ENCODE results near the gene ZNF625.

ZNF625 gene

DNA sequence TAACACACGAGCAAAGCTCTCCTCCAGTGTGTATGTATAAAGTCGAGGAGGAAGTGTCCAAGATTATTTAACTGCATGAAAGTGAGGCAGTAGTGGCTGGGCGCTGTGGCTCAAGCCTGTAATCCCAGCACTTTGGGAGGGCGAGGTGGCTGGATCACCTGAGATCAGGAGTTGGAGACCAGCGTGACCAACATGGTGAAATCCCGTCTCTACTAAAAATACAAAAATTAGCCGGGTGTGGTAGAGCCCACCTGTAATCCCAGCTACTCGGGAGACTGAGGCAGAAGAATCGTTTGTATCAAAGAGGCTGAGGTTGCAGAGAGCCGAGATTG lies 15.2 kb downstream of the ZNF625 start:
- no peak for DNase-seq
- TF ChIP-seq, protein P1, sequence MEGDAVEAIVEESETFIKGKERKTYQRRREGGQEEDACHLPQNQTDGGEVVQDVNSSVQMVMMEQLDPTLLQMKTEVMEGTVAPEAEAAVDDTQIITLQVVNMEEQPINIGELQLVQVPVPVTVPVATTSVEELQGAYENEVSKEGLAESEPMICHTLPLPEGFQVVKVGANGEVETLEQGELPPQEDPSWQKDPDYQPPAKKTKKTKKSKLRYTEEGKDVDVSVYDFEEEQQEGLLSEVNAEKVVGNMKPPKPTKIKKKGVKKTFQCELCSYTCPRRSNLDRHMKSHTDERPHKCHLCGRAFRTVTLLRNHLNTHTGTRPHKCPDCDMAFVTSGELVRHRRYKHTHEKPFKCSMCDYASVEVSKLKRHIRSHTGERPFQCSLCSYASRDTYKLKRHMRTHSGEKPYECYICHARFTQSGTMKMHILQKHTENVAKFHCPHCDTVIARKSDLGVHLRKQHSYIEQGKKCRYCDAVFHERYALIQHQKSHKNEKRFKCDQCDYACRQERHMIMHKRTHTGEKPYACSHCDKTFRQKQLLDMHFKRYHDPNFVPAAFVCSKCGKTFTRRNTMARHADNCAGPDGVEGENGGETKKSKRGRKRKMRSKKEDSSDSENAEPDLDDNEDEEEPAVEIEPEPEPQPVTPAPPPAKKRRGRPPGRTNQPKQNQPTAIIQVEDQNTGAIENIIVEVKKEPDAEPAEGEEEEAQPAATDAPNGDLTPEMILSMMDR (IDR thresholded peaks at IDR 0.05; ENCODE audit: low read depth, low read length), result no peak
- Histone ChIP-seq H3K4me1 (peaks cover 7% of the 10 kb centered on the region), H3K9me3 (peaks cover 7% of the 10 kb centered on the region), H3K4me3 (ENCODE audit: low read depth, low read length) (no peak overlapping the region), H3K36me3 (peaks cover 24% of the 10 kb centered on the region), H3K27me3 (no peaks in the 10 kb centered on the region)

DNA sequence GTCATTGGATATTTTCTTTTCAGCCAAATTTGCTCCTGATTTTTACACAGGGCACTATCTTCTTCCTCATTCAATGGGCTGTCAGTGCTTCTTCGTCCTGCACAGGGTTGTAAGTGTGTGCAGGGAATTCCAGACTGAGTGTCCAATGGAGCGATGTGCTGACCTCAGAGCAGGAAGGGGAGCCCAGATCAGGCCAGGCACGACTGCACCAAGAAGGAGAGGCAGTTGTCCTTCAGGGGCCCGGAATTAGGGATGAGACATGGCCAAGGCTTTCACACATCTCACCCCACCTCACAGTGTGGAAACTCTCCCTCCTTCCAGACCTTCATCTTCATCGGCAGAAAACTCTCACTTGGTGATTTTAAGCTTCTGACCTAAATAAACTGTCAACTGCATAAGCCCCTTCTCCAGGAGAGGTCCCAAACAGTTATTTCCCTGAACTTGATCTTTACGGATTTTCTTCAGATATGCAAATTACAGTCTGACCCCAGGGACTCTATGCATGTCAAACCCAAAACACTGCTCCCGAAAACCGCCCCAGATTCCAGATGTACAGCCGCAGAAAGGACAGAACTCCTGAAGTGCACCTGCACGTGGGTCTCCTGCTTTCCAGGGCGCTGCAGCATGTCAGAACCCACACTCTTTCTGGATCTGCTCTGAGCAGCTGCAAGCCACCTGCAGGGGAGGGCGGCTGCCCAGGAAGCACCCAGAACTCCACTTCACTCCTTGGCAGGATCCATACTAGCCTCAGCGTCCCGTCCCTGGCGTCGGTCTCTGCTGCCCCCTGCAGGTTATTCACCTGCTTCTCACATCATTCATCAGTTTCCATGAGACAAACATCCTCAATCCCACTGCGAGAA lies 15.8 kb downstream of the ZNF625 start:
- DNase-seq, result peak; percentile 88
- TF ChIP-seq, protein P1 (IDR thresholded peaks at IDR 0.05; ENCODE audit: low read depth, low read length), result peak; percentile 92
- Histone ChIP-seq H3K9me3 (peaks cover 2% of the 10 kb centered on the region), H3K36me3 (peaks cover 19% of the 10 kb centered on the region), H3K4me3 (ENCODE audit: low read depth, low read length) (peak overlapping the region; percentile 91), H3K27me3 (no peaks in the 10 kb centered on the region), H3K4me1 (peaks cover 7% of the 10 kb centered on the region)

DNA sequence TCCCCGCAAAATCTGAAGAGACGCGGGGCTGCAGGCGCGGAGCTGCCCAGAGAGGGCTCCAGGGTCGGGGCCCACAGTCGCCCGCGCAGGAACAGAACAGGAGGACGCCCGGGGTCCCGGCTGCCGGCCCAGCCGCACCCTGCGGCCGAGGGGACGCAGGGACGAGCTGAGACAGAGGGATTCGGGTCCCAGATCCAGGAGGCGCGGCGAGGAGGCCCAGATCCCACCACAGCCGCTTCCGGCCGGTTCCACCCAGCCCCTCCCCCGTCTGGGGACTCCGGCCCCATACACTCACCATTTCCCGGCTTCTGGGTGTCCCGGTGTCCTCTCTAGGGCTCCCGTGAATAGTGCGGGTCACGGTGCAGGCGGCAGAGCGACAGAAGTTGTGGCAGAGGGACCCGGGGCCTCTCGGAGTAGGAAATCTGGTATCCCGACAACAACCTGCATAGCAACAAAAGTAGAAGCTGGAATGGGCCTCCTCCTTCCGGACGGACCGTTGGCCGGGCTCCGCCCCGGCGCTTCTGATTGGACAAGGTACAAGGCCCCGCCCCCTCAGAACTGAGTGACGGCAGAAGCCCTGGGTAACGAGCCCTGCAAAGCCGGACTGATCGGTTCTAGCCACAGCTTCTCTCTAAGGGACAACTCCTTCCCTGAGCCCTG lies 16.5 kb downstream of the ZNF625 start, which contains the start of gene ZNF20:
ZNF20 (minus strand) TSS at position 466 of the 660 bp plus-strand sequence; CDS start at position 298, 168 bp downstream.
- peaks cover 18% of the 10 kb centered on the region for H3K36me3 ChIP-seq
- peaks cover 7% of the 10 kb centered on the region for H3K4me1 ChIP-seq
- H3K4me3 ChIP-seq (ENCODE audit: low read depth, low read length), result peak within 1 kb of the TSS; percentile 91
- peak; percentile 97 for DNase-seq
- no peaks in the 10 kb centered on the region for H3K27me3 ChIP-seq
- TF ChIP-seq, protein P1 (IDR thresholded peaks at IDR 0.05; ENCODE audit: low read depth, low read length), result no peak
- no peaks in the 10 kb centered on the region; the same call in 1 of the 2 replicates for H3K9me3 ChIP-seq

DNA sequence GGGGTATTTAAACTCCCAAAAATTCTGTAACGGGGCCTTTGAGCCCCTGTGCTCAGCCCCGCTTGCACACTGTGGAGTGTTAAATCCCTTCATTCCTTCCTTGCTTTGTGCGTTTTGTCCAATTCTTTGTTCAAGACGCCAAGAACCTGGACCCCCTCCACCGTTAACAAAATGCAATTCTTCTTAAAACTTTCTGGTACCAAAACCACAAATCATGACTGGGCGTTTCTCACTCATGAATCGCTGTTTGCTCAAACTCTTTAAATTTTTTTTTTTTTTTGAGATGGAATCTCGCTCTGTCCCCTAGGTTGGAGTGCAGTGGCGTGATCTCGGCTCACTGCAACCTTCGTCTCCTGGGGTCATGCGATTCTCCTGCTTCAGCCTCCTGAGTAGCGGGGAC lies 17.3 kb downstream of the ZNF625 start:
- Histone ChIP-seq H3K27me3 (no peaks in the 10 kb centered on the region), H3K9me3 (no peaks in the 10 kb centered on the region; the same call in 1 of the 2 replicates), H3K4me3 (ENCODE audit: low read depth, low read length) (peak overlapping the region; percentile 91), H3K36me3 (peaks cover 14% of the 10 kb centered on the region), H3K4me1 (peaks cover 7% of the 10 kb centered on the region)
- no peak for DNase-seq
- TF ChIP-seq, protein P1 (IDR thresholded peaks at IDR 0.05; ENCODE audit: low read depth, low read length), result no peak

DNA sequence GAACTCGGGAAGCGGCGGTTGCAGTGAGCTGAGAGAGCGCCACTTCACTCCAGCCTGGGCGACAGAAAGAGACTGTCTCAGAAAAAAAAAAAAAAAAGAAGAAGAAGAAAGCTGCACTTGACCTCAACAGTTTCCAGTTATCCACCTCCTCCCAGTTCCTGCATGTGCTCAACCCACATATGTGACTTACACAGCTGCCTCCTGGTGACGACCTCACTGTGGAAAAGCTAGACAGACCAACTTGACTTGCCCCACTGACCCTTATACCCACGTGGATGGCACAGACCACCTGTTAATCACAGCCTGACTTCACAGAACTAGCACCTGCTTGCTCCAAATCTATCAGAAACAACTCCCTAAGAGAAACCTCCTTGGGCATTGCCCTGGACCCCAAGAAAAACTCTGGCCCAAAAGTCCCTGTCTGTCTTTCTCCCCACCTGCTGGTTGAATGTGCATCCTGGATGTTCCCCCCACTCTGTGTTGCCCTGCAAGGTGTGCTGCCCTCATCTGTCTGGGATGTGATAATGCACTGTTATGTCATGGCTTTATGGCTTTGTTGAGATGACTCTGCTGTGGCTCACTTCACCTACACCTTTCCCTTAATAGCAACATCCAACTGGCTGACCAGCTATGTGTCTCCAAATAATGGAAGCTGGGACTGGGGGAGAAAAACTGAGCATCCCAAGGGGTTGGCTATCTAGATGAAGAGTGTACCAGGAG lies 19.2 kb downstream of the ZNF625 start:
- H3K4me1 ChIP-seq, result peaks cover 7% of the 10 kb centered on the region
- TF ChIP-seq, protein P1 (IDR thresholded peaks at IDR 0.05; ENCODE audit: low read depth, low read length), result peak; percentile 48
- DNase-seq, result no peak
- peaks cover 8% of the 10 kb centered on the region; the same call in 1 of the 2 replicates for H3K9me3 ChIP-seq
- no peak overlapping the region for H3K4me3 ChIP-seq (ENCODE audit: low read depth, low read length)
- peaks cover 28% of the 10 kb centered on the region for H3K36me3 ChIP-seq
- no peaks in the 10 kb centered on the region for H3K27me3 ChIP-seq

Measured in BE2C (cell line).